Sigmoid colon (tissue), 4 donors: ENCODE data around the gene PDZRN4.

Experiments used
- CTCF ChIP-seq, 4 experiments: fragments of 450-650 bp in 3 of 4; fragments of 200-600 bp in 1 of 4; IDR thresholded peaks; one replicate each; pipeline ENCODE4 v1.5.1; 2016 to 2019; ENCODE audit warnings: antibody characterized with exemption in 4 of 4, mild to moderate bottlenecking in 3 of 4, moderate library complexity in 2 of 4
- POLR2AphosphoS5 ChIP-seq, 4 donors: sonication (generic); formaldehyde crosslinking; IDR thresholded peaks; one replicate each; pipeline ENCODE4 v1.6.1; 2017; ENCODE audit warnings: antibody characterized with exemption in 4 of 4

GRCh38 chr12:41468341-41468740 lies 280.2 kb downstream of the PDZRN4 start:
- no peak for TF ChIP-seq POLR2AphosphoS5 (IDR thresholded peaks at IDR 0.05)
- no peak for TF ChIP-seq CTCF (IDR thresholded peaks at IDR 0.05)
